ENCODE data around the gene GALNT3.

GALNT3 gene

DNA sequence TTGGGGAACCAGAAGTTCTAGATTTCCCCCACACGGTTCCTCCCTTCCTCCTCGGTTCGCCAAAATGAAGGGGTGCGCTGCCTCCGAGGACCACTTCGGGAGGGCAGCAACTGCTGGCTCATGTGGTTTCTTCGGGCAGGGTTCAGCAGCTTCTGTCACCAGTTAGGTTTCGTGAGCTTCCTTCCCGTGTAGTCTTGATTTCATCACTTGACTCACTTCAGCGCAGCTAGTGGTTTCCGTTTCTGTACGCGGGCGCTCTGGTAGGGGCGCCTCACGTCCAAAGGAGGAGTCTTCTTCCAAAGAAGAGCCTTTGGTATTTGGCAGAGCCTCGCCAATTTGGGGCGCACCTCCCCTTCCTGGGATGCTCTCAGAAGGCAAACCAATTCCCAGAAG lies 485 bp upstream of the GALNT3 start:
- FAIRE-seq: peak; percentile 96
- DNase-seq (ENCODE audit: insufficient read length): peak; percentile 44

GRCh38 chr2:165793161-165793778 lies 777 bp downstream of the GALNT3 start:
- DNase-seq (ENCODE audit: insufficient read length) (no peak), FAIRE-seq (peak; percentile 44)
- TF ChIP-seq POLR2AphosphoS5 (IDR thresholded peaks at IDR 0.05; ENCODE audit: low read depth, low read length) (no peak), TAF1 (IDR thresholded peaks at IDR 0.05; ENCODE audit: borderline replicate concordance, low read depth, low read length) (no peak), POLR2A (IDR thresholded peaks at IDR 0.05; ENCODE audit: low read depth, low read length) (no peak)

More for the DNA sequence above, 485 bp upstream of the GALNT3 start:
- TF ChIP-seq TAF1 (IDR thresholded peaks at IDR 0.05; ENCODE audit: borderline replicate concordance, low read depth, low read length) (no peak), POLR2AphosphoS5 (IDR thresholded peaks at IDR 0.05; ENCODE audit: low read depth, low read length) (no peak), POLR2A (IDR thresholded peaks at IDR 0.05; ENCODE audit: low read depth, low read length) (no peak)

DNA sequence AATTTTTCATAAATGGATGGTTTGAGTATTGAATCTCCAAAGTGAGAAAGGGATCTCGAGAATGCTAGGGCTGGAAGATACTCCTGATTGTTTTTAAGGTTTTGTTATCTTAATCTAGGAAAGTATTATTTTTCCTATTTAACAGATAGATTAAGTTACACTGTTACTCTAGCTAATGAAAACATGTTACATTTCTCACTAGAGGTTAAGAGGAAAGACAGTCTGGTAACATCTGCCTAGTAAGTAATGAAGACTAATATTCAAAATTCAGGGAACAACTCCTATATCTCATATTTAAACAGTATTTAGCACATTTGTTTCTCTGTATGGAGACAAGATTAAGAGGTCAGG lies 2.0 kb downstream of the GALNT3 start:
- TF ChIP-seq POLR2AphosphoS5 (IDR thresholded peaks at IDR 0.05; ENCODE audit: low read depth, low read length): no peak
- TF ChIP-seq TAF1 (IDR thresholded peaks at IDR 0.05; ENCODE audit: borderline replicate concordance, low read depth, low read length): no peak
- TF ChIP-seq POLR2A (IDR thresholded peaks at IDR 0.05; ENCODE audit: low read depth, low read length): no peak
- DNase-seq (ENCODE audit: insufficient read length) (no peak), FAIRE-seq (no peak)

DNA sequence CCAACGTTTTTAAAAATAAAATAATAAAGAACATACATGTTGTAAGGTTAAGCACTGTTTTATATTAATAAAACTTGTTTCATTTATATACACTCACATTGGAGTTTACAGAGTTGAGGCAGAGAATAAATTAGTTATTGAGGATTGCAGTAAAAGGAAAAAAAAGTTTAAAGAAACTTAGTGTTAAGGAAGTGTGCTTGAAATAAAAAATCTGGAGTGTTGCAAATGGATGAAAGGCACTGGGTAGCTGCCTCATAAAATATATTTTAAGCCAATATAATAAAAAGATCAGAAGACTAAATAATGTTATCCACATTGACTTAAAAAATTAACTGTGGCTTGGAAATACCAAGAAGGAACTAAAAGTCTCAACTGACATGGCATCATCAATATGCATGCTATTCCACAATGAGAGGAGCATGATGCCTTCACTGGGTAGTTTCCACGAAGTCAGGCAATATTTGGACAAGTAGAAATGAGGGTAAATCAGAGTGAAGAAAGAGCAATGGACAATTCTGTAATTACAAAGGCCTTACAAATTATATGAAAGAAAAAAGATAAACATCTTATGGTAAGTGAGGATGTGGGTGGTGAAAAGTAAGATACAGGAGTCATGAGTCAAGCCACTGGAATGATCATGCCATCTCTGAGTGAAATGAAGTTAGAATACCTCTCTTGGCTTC lies 2.5 kb downstream of the GALNT3 start:
- FAIRE-seq (no peak), DNase-seq (ENCODE audit: insufficient read length) (no peak)
- TF ChIP-seq POLR2A (IDR thresholded peaks at IDR 0.05; ENCODE audit: low read depth, low read length) (no peak), TAF1 (IDR thresholded peaks at IDR 0.05; ENCODE audit: borderline replicate concordance, low read depth, low read length) (no peak), POLR2AphosphoS5 (IDR thresholded peaks at IDR 0.05; ENCODE audit: low read depth, low read length) (no peak)

DNA sequence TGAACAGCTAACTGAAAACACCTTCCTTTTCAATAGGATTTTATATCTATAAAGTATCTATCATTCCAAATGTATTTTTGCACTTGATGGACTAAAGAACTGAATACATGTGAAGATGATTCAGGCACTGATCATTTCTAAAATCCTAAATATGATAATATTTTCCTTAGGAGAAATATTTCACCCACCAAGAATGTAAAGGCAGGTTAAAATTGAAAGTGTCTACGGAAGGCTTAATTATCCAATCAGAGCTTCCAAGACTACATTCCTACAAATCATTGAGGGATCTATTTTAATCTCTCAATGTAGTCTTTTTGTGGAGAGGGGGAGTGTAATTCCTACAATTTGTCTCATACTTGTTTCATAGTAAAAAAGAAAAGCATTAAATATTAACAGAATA lies 3.6 kb downstream of the GALNT3 start:
- DNase-seq (ENCODE audit: insufficient read length): no peak
- FAIRE-seq: no peak

GRCh38 chr2:165787334-165787733 lies 6.7 kb downstream of the GALNT3 start:
- FAIRE-seq (no peak), DNase-seq (ENCODE audit: insufficient read length) (no peak)
- TF ChIP-seq POLR2A (IDR thresholded peaks at IDR 0.05; ENCODE audit: low read depth, low read length): no peak
- TF ChIP-seq TAF1 (IDR thresholded peaks at IDR 0.05; ENCODE audit: borderline replicate concordance, low read depth, low read length): no peak
- TF ChIP-seq POLR2AphosphoS5 (IDR thresholded peaks at IDR 0.05; ENCODE audit: low read depth, low read length): no peak

More for the DNA sequence above, 3.6 kb downstream of the GALNT3 start:
- TF ChIP-seq POLR2AphosphoS5 (IDR thresholded peaks at IDR 0.05; ENCODE audit: low read depth, low read length) (no peak), TAF1 (IDR thresholded peaks at IDR 0.05; ENCODE audit: borderline replicate concordance, low read depth, low read length) (no peak), POLR2A (IDR thresholded peaks at IDR 0.05; ENCODE audit: low read depth, low read length) (no peak)

DNA sequence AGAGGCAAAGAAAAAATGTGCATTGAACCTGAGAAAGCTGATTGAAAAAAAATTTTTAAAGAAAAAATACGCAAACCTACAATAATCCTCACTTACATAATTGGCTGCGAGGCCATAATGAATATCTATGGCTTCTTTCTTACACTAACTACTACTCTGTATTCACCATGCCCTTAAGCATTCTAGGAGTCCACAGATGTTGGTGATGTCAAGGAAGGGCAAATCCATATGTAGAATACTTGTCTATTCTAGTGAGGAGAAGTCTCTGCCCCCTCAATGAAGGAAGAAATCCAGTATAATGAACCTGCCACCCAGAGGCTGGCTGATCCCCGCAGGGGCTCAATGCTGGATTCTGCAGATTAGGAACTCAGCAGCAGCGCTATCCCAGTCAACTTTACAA lies 14.3 kb downstream of the GALNT3 start:
- FAIRE-seq (no peak), DNase-seq (ENCODE audit: insufficient read length) (no peak)
- TF ChIP-seq POLR2AphosphoS5 (IDR thresholded peaks at IDR 0.05; ENCODE audit: low read depth, low read length): no peak
- TF ChIP-seq POLR2A (IDR thresholded peaks at IDR 0.05; ENCODE audit: low read depth, low read length): no peak
- no peak for TF ChIP-seq TAF1 (IDR thresholded peaks at IDR 0.05; ENCODE audit: borderline replicate concordance, low read depth, low read length)

DNA sequence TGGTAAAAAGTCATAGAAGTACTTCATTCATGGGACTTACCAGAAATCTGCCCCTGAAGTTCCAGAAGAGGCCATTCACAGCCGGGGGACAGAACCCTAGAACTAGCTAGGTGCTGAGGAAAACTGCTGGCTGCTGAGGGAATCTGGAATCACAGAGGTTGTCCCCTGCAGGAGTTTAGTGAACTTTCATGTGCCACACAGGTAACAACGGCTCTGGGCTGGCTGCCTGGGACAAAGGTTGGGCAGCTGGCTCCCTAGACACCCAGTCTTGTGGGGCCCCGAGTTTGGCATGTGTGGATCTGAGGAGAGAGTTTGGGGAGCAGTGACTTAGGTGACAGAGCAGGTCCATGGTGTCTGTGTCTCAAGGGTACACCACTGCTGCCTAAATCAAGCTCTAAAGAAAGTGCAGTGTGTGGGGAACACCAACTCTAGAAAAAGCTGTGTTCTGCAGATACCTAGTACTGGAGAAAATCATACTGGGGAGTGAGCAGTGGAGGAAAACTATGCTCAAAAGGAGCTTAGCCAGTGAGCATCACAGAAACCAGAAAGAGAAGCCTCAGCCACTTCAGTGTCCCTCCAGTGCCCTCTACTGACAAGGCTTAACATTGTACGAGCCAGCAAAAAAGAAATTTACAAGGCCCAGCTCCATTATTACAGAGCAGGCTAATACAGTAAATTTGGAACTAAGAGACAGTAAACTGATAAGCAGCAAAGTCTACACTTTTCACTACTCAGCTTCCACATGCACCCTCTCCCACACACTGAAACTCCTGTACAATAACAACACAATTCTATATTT lies 15.2 kb downstream of the GALNT3 start:
- DNase-seq (ENCODE audit: insufficient read length): no peak

GRCh38 chr2:165778187-165778556 lies 15.9 kb downstream of the GALNT3 start:
- DNase-seq (ENCODE audit: insufficient read length): no peak
- TF ChIP-seq POLR2AphosphoS5 (IDR thresholded peaks at IDR 0.05; ENCODE audit: low read depth, low read length) (no peak), TAF1 (IDR thresholded peaks at IDR 0.05; ENCODE audit: borderline replicate concordance, low read depth, low read length) (no peak), POLR2A (IDR thresholded peaks at IDR 0.05; ENCODE audit: low read depth, low read length) (no peak)
- no peak for FAIRE-seq

More for the DNA sequence above, 15.2 kb downstream of the GALNT3 start:
- TF ChIP-seq POLR2A (IDR thresholded peaks at IDR 0.05; ENCODE audit: low read depth, low read length): no peak
- no peak for TF ChIP-seq TAF1 (IDR thresholded peaks at IDR 0.05; ENCODE audit: borderline replicate concordance, low read depth, low read length)
- no peak for TF ChIP-seq POLR2AphosphoS5 (IDR thresholded peaks at IDR 0.05; ENCODE audit: low read depth, low read length)
- no peak for FAIRE-seq

DNA sequence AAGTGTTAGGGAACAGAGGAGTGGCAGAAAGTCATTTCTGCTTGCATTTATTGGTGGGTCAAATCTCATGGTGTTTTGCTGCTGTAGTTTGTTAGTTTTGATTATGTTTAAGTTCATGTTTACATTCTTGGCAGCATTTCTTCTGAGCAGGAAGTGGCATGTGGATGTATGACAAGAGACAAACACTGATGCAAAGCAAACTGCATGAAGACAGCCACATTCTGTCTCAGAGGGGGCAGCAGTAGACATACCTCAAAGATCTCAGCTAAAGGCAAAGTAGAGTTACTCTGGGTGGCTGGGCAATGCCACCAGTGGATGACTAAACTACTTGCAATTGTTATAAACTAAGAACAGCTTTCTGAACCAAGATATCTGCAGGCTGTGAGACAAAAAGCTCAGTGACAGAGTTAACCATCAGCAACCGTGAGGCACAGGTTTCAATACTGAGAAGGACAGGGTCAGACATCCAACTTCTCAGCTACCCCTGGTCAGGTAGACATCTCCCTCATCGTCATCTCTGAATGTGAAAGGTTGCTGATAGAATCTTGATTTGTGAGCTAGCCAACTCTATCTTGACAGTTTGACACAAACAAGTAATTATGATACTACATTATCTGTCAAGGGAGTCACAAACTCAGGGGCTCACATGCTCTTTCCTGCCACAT lies 16.4 kb downstream of the GALNT3 start:
- no peak for FAIRE-seq
- TF ChIP-seq POLR2A (IDR thresholded peaks at IDR 0.05; ENCODE audit: low read depth, low read length) (no peak), POLR2AphosphoS5 (IDR thresholded peaks at IDR 0.05; ENCODE audit: low read depth, low read length) (no peak), TAF1 (IDR thresholded peaks at IDR 0.05; ENCODE audit: borderline replicate concordance, low read depth, low read length) (no peak)

DNA sequence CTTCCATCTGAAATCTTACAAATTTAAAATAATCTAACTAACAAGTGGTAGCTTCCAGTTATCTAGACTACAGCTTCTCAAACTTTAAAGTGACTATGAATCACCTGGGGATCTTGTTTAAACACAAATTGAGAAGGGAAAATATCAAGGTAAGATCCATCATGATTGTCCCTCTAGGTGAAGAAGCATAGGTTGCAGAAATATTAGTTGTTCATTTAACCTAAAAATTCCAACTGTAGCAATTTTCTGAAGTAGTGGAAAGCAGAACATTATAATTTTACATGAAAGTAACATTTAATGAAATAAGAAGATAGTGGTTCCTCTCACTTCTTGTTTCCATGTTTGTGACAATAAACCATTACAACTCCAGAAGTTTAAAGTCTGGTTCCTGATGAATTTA lies 17.3 kb downstream of the GALNT3 start:
- TF ChIP-seq POLR2A (IDR thresholded peaks at IDR 0.05; ENCODE audit: low read depth, low read length): no peak
- no peak for TF ChIP-seq POLR2AphosphoS5 (IDR thresholded peaks at IDR 0.05; ENCODE audit: low read depth, low read length)
- no peak for TF ChIP-seq TAF1 (IDR thresholded peaks at IDR 0.05; ENCODE audit: borderline replicate concordance, low read depth, low read length)
- DNase-seq (ENCODE audit: insufficient read length) (no peak), FAIRE-seq (no peak)

More for the DNA sequence above, 16.4 kb downstream of the GALNT3 start:
- DNase-seq (ENCODE audit: insufficient read length): no peak

Data from GM12892 (cell line).